VCaP (cell line): ENCODE data around the gene MTA3.
"Not testable (repeated sequence)": the region's sequence is repeated elsewhere in the genome, so short reads cannot be mapped to it uniquely, and the experiment has no call there.

Source experiments
- H3K27ac ChIP-seq: fragments of 450-650 bp; 2 replicates; pipeline ENCODE4 v1.5.1; 2017
- TF ChIP-seq, protein P1 (sequence below): fragments of 450-650 bp; conservative IDR thresholded peaks from 2 replicates; pipeline ENCODE4 v1.5.1; 2017; ENCODE audit warnings: mild to moderate bottlenecking, moderate library complexity

The MTA3 gene

DNA sequence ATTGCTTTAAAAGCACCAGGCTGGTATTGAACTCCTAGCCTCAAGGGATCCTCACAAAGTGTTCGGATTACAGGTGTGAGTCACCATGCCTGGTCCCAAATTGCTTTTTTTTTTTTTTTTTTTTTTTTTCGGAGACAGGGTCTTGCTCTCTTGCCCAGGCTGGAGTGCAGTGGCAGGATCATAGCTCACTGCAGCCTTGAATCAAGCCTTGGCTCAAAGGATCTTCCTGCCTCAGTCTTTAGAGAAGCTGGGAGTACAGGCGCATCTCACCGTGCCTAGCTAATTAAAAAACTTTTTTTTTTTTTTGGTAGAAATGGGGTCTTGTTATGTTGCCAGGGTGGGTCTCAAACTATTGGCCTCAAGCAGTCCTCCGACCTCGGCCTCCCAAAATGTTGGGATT, 12.8 kb downstream of the MTA3 start:
- TF ChIP-seq, protein P1, sequence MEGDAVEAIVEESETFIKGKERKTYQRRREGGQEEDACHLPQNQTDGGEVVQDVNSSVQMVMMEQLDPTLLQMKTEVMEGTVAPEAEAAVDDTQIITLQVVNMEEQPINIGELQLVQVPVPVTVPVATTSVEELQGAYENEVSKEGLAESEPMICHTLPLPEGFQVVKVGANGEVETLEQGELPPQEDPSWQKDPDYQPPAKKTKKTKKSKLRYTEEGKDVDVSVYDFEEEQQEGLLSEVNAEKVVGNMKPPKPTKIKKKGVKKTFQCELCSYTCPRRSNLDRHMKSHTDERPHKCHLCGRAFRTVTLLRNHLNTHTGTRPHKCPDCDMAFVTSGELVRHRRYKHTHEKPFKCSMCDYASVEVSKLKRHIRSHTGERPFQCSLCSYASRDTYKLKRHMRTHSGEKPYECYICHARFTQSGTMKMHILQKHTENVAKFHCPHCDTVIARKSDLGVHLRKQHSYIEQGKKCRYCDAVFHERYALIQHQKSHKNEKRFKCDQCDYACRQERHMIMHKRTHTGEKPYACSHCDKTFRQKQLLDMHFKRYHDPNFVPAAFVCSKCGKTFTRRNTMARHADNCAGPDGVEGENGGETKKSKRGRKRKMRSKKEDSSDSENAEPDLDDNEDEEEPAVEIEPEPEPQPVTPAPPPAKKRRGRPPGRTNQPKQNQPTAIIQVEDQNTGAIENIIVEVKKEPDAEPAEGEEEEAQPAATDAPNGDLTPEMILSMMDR, result no peak

GRCh38 chr2:42584628-42585027, 16.2 kb downstream of the MTA3 start:
- not testable (repeated sequence) for H3K27ac ChIP-seq

More for the DNA sequence above, 12.8 kb downstream of the MTA3 start:
- no peak overlapping the region for H3K27ac ChIP-seq

DNA sequence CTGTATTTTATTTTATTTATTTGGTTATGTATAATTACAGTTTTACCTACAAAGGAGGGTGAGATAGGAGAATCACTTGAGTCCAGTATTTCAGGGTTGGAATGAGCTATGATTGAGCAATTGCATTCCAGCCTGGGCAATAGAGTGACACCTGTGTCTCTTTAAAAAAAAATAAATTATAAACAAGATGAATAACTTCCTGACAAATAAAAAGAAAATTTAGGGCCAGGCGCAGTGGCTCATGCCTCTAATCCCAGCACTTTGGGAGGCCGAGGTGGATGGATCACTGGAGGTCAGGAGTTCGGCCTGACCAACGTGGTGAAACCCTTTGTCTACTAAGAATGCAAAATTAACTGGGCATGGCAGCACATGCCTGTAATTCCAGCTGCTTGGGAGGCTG, 17.3 kb downstream of the MTA3 start:
- no peak overlapping the region for H3K27ac ChIP-seq
- TF ChIP-seq, protein P1, result no peak

GRCh38 chr2:42587526-42588117, 19.2 kb downstream of the MTA3 start:
- TF ChIP-seq, protein P1, result no peak

DNA sequence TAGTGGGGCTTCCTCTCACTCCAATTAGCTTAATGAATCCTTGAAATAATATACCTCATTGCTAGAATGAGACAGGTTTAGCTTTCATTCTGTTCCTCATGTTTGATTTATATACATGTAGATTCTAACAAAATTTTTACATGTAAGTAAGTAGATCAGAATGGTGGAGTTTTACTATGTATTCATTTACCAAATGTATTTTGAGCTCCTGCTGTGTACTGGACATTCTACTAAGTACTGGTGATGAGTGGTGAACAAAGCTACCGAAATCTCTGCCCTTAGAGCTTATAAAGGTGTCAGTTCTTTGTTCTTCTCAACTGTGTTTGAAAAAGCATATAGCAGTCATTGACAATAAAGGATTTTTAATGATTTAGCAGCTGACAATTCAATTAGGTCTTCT, 19.7 kb downstream of the MTA3 start:
- no peak overlapping the region for H3K27ac ChIP-seq
- TF ChIP-seq, protein P1, result no peak

More at GRCh38 chr2:42587526-42588117, 19.2 kb downstream of the MTA3 start:
- no peak overlapping the region for H3K27ac ChIP-seq

- no peak overlapping the region for H3K27ac ChIP-seq
- TF ChIP-seq, protein P1, result no peak
These were observed 21.7 kb downstream of the MTA3 start for GRCh38 chr2:42590176-42590575.

- H3K27ac ChIP-seq, result no peak overlapping the region
- TF ChIP-seq, protein P1, result no peak
These were observed 24.9 kb downstream of the MTA3 start for GRCh38 chr2:42593282-42593681.

- no peak overlapping the region for H3K27ac ChIP-seq
- TF ChIP-seq, protein P1, result no peak
These were observed 30.2 kb downstream of the MTA3 start for GRCh38 chr2:42598656-42599055.
